ENCODE measurements around the gene PRPF40B.

Gene PRPF40B

GRCh38 chr12:49624921-49625577 lies 1.7 kb downstream of the PRPF40B start:
- H3K27ac Mint-ChIP-seq = peak overlapping the region; percentile 60

GRCh38 chr12:49626169-49626835 lies 2.9 kb downstream of the PRPF40B start:
- H3K27me3 Mint-ChIP-seq = no peaks in the 10 kb centered on the region
- no peak overlapping the region for H3K27ac Mint-ChIP-seq
- H3K36me3 Mint-ChIP-seq = no peaks in the 10 kb centered on the region
- H3K4me3 Mint-ChIP-seq = no peak overlapping the region
- H3K9me3 Mint-ChIP-seq = no peaks in the 10 kb centered on the region
- H3K4me1 Mint-ChIP-seq = peaks cover 17% of the 10 kb centered on the region

More at GRCh38 chr12:49624921-49625577, 1.7 kb downstream of the PRPF40B start:
- Mint-ChIP-seq H3K9me3 (no peaks in the 10 kb centered on the region), H3K27me3 (no peaks in the 10 kb centered on the region), H3K4me3 (peak overlapping the region; percentile 67), H3K36me3 (no peaks in the 10 kb centered on the region), H3K4me1 (peaks cover 24% of the 10 kb centered on the region)

GRCh38 chr12:49626836-49627235 lies 3.5 kb downstream of the PRPF40B start:
- H3K27me3 Mint-ChIP-seq = no peaks in the 10 kb centered on the region
- no peaks in the 10 kb centered on the region for H3K36me3 Mint-ChIP-seq
- no peak overlapping the region for H3K27ac Mint-ChIP-seq
- H3K4me3 Mint-ChIP-seq = no peak overlapping the region
- H3K9me3 Mint-ChIP-seq = no peaks in the 10 kb centered on the region
- H3K4me1 Mint-ChIP-seq = peaks cover 12% of the 10 kb centered on the region

GRCh38 chr12:49627752-49628360 lies 4.5 kb downstream of the PRPF40B start:
- H3K27me3 Mint-ChIP-seq = no peaks in the 10 kb centered on the region
- H3K27ac Mint-ChIP-seq = no peak overlapping the region
- no peaks in the 10 kb centered on the region for H3K36me3 Mint-ChIP-seq
- peaks cover 6% of the 10 kb centered on the region for H3K4me1 Mint-ChIP-seq
- no peak overlapping the region for H3K4me3 Mint-ChIP-seq
- H3K9me3 Mint-ChIP-seq = no peaks in the 10 kb centered on the region

- Mint-ChIP-seq H3K4me1 (peaks cover 5% of the 10 kb centered on the region), H3K27ac (no peak overlapping the region), H3K4me3 (no peak overlapping the region), H3K36me3 (no peaks in the 10 kb centered on the region), H3K9me3 (no peaks in the 10 kb centered on the region), H3K27me3 (no peaks in the 10 kb centered on the region)
Observed at GRCh38 chr12:49631336-49631907, 8.1 kb downstream of the PRPF40B start.

GRCh38 chr12:49632401-49632800 lies 9.0 kb downstream of the PRPF40B start:
- Mint-ChIP-seq H3K4me3 (no peak overlapping the region), H3K4me1 (peaks cover 15% of the 10 kb centered on the region)

GRCh38 chr12:49632986-49633702 lies 9.8 kb downstream of the PRPF40B start:
- H3K36me3 Mint-ChIP-seq = no peaks in the 10 kb centered on the region
- no peak overlapping the region for H3K27ac Mint-ChIP-seq
- H3K4me1 Mint-ChIP-seq = peaks cover 15% of the 10 kb centered on the region
- H3K27me3 Mint-ChIP-seq = no peaks in the 10 kb centered on the region
- no peak overlapping the region for H3K4me3 Mint-ChIP-seq
- no peaks in the 10 kb centered on the region for H3K9me3 Mint-ChIP-seq

More at GRCh38 chr12:49632401-49632800, 9.0 kb downstream of the PRPF40B start:
- Mint-ChIP-seq H3K36me3 (no peaks in the 10 kb centered on the region), H3K27me3 (no peaks in the 10 kb centered on the region), H3K9me3 (no peaks in the 10 kb centered on the region), H3K27ac (no peak overlapping the region)

GRCh38 chr12:49633703-49634345 lies 10.5 kb downstream of the PRPF40B start:
- no peak overlapping the region for H3K4me3 Mint-ChIP-seq
- H3K4me1 Mint-ChIP-seq = peaks cover 15% of the 10 kb centered on the region
- no peaks in the 10 kb centered on the region for H3K9me3 Mint-ChIP-seq
- no peaks in the 10 kb centered on the region for H3K27me3 Mint-ChIP-seq
- no peaks in the 10 kb centered on the region for H3K36me3 Mint-ChIP-seq
- no peak overlapping the region for H3K27ac Mint-ChIP-seq

GRCh38 chr12:49635036-49635435 lies 11.7 kb downstream of the PRPF40B start:
- no peaks in the 10 kb centered on the region for H3K36me3 Mint-ChIP-seq
- no peak overlapping the region for H3K27ac Mint-ChIP-seq
- H3K9me3 Mint-ChIP-seq = no peaks in the 10 kb centered on the region
- H3K27me3 Mint-ChIP-seq = no peaks in the 10 kb centered on the region
- H3K4me3 Mint-ChIP-seq = no peak overlapping the region
- peaks cover 19% of the 10 kb centered on the region for H3K4me1 Mint-ChIP-seq

GRCh38 chr12:49635656-49636055 lies 12.3 kb downstream of the PRPF40B start:
- peaks cover 19% of the 10 kb centered on the region for H3K4me1 Mint-ChIP-seq
- H3K36me3 Mint-ChIP-seq = no peaks in the 10 kb centered on the region
- no peak overlapping the region for H3K4me3 Mint-ChIP-seq
- no peaks in the 10 kb centered on the region for H3K27me3 Mint-ChIP-seq
- H3K9me3 Mint-ChIP-seq = no peaks in the 10 kb centered on the region
- no peak overlapping the region for H3K27ac Mint-ChIP-seq

GRCh38 chr12:49636574-49636973 lies 13.2 kb downstream of the PRPF40B start:
- peak overlapping the region; percentile 56 for H3K27ac Mint-ChIP-seq
- no peaks in the 10 kb centered on the region for H3K9me3 Mint-ChIP-seq
- no peaks in the 10 kb centered on the region for H3K36me3 Mint-ChIP-seq
- no peaks in the 10 kb centered on the region for H3K27me3 Mint-ChIP-seq
- peaks cover 19% of the 10 kb centered on the region for H3K4me1 Mint-ChIP-seq
- no peak overlapping the region for H3K4me3 Mint-ChIP-seq

GRCh38 chr12:49636979-49637755 lies 13.8 kb downstream of the PRPF40B start:
- H3K27ac Mint-ChIP-seq = peak overlapping the region; percentile 56
- H3K4me1 Mint-ChIP-seq = peaks cover 19% of the 10 kb centered on the region
- H3K9me3 Mint-ChIP-seq = no peaks in the 10 kb centered on the region
- no peaks in the 10 kb centered on the region for H3K36me3 Mint-ChIP-seq
- no peak overlapping the region for H3K4me3 Mint-ChIP-seq
- no peaks in the 10 kb centered on the region for H3K27me3 Mint-ChIP-seq

GRCh38 chr12:49641748-49642369 lies 18.5 kb downstream of the PRPF40B start:
- Mint-ChIP-seq H3K27me3 (no peaks in the 10 kb centered on the region), H3K4me3 (no peak overlapping the region), H3K27ac (no peak overlapping the region), H3K36me3 (no peaks in the 10 kb centered on the region), H3K4me1 (peaks cover 37% of the 10 kb centered on the region), H3K9me3 (no peaks in the 10 kb centered on the region)

- Mint-ChIP-seq H3K27ac (no peak overlapping the region), H3K9me3 (no peaks in the 10 kb centered on the region), H3K36me3 (no peaks in the 10 kb centered on the region)
Observed at GRCh38 chr12:49642370-49642802, 19.0 kb downstream of the PRPF40B start.

More at GRCh38 chr12:49642370-49642802, 19.0 kb downstream of the PRPF40B start:
- Mint-ChIP-seq H3K27me3 (no peaks in the 10 kb centered on the region), H3K4me3 (no peak overlapping the region), H3K4me1 (peaks cover 32% of the 10 kb centered on the region)
